ENCODE measurements around the gene PLCH1.

Gene PLCH1

GRCh38 chr3:155516439-155516838 is 228.4 kb downstream of the PLCH1 start:
- Mint-ChIP-seq H3K4me3 (no peak overlapping the region), H3K27me3 (no peaks in the 10 kb centered on the region), H3K4me1 (no peaks in the 10 kb centered on the region), H3K36me3 (ENCODE audit: insufficient read depth) (no peaks in the 10 kb centered on the region), H3K27ac (ENCODE audit: low read depth) (no peak overlapping the region), H3K9me3 (peaks cover 9% of the 10 kb centered on the region)
- no peak for ATAC-seq (replicated peaks; ENCODE audit: extremely low read depth, poor library complexity, severe bottlenecking)
- no peak for DNase-seq (ENCODE audit: low spot score in 2 of 2)

GRCh38 chr3:155512867-155513261 is 232.0 kb downstream of the PLCH1 start:
- Mint-ChIP-seq H3K27me3 (no peaks in the 10 kb centered on the region), H3K4me3 (no peak overlapping the region), H3K27ac (ENCODE audit: low read depth) (no peak overlapping the region), H3K36me3 (ENCODE audit: insufficient read depth) (no peaks in the 10 kb centered on the region), H3K4me1 (no peaks in the 10 kb centered on the region), H3K9me3 (peaks cover 9% of the 10 kb centered on the region)
- no peak for DNase-seq (ENCODE audit: low spot score in 2 of 2)
- no peak for ATAC-seq (replicated peaks; ENCODE audit: extremely low read depth, poor library complexity, severe bottlenecking)

GRCh38 chr3:155512175-155512866 is 232.6 kb downstream of the PLCH1 start:
- Mint-ChIP-seq H3K27me3 (no peaks in the 10 kb centered on the region), H3K36me3 (ENCODE audit: insufficient read depth) (no peaks in the 10 kb centered on the region), H3K27ac (ENCODE audit: low read depth) (no peak overlapping the region), H3K4me3 (no peak overlapping the region), H3K4me1 (no peaks in the 10 kb centered on the region), H3K9me3 (peaks cover 9% of the 10 kb centered on the region)
- ATAC-seq (replicated peaks; ENCODE audit: extremely low read depth, poor library complexity, severe bottlenecking), result no peak
- DNase-seq (ENCODE audit: low spot score in 2 of 2), result no peak

GRCh38 chr3:155504682-155505081 is 240.2 kb downstream of the PLCH1 start:
- Mint-ChIP-seq H3K4me3 (no peak overlapping the region), H3K36me3 (ENCODE audit: insufficient read depth) (no peaks in the 10 kb centered on the region), H3K4me1 (no peaks in the 10 kb centered on the region), H3K27me3 (no peaks in the 10 kb centered on the region), H3K9me3 (no peaks in the 10 kb centered on the region), H3K27ac (ENCODE audit: low read depth) (no peak overlapping the region)
- DNase-seq (ENCODE audit: low spot score in 2 of 2) (no peak), ATAC-seq (replicated peaks; ENCODE audit: extremely low read depth, poor library complexity, severe bottlenecking) (no peak)

GRCh38 chr3:155502630-155503029 is 242.2 kb downstream of the PLCH1 start:
- no peak overlapping the region for H3K4me3 Mint-ChIP-seq
- no peak overlapping the region for H3K27ac Mint-ChIP-seq (ENCODE audit: low read depth)
- H3K36me3 Mint-ChIP-seq (ENCODE audit: insufficient read depth), result no peaks in the 10 kb centered on the region
- ATAC-seq (replicated peaks; ENCODE audit: extremely low read depth, poor library complexity, severe bottlenecking), result no peak
- H3K9me3 Mint-ChIP-seq, result no peaks in the 10 kb centered on the region
- no peak for DNase-seq (ENCODE audit: low spot score in 2 of 2)
- no peaks in the 10 kb centered on the region for H3K27me3 Mint-ChIP-seq
- H3K4me1 Mint-ChIP-seq, result no peaks in the 10 kb centered on the region

- no peak overlapping the region for H3K27ac Mint-ChIP-seq (ENCODE audit: low read depth)
- H3K36me3 Mint-ChIP-seq (ENCODE audit: insufficient read depth), result no peaks in the 10 kb centered on the region
- H3K9me3 Mint-ChIP-seq, result no peaks in the 10 kb centered on the region
- H3K27me3 Mint-ChIP-seq, result no peaks in the 10 kb centered on the region
- H3K4me3 Mint-ChIP-seq, result no peak overlapping the region
- no peaks in the 10 kb centered on the region for H3K4me1 Mint-ChIP-seq
- no peak for ATAC-seq (replicated peaks; ENCODE audit: extremely low read depth, poor library complexity, severe bottlenecking)
- DNase-seq (ENCODE audit: low spot score in 2 of 2), result no peak
Observed at GRCh38 chr3:155500194-155500818, 244.6 kb downstream of the PLCH1 start.

GRCh38 chr3:155497930-155498647 is 246.8 kb downstream of the PLCH1 start:
- ATAC-seq (replicated peaks; ENCODE audit: extremely low read depth, poor library complexity, severe bottlenecking) (no peak), DNase-seq (ENCODE audit: low spot score in 2 of 2) (no peak)
- Mint-ChIP-seq H3K4me1 (no peaks in the 10 kb centered on the region), H3K36me3 (ENCODE audit: insufficient read depth) (no peaks in the 10 kb centered on the region), H3K27ac (ENCODE audit: low read depth) (no peak overlapping the region), H3K9me3 (no peaks in the 10 kb centered on the region), H3K27me3 (no peaks in the 10 kb centered on the region), H3K4me3 (no peak overlapping the region)

GRCh38 chr3:155496206-155496605 is 248.7 kb downstream of the PLCH1 start:
- Mint-ChIP-seq H3K9me3 (no peaks in the 10 kb centered on the region), H3K4me1 (no peaks in the 10 kb centered on the region), H3K27me3 (no peaks in the 10 kb centered on the region), H3K4me3 (no peak overlapping the region), H3K36me3 (ENCODE audit: insufficient read depth) (no peaks in the 10 kb centered on the region), H3K27ac (ENCODE audit: low read depth) (no peak overlapping the region)
- no peak for DNase-seq (ENCODE audit: low spot score in 2 of 2)
- ATAC-seq (replicated peaks; ENCODE audit: extremely low read depth, poor library complexity, severe bottlenecking), result no peak

GRCh38 chr3:155495387-155495786 is 249.5 kb downstream of the PLCH1 start:
- Mint-ChIP-seq H3K4me3 (no peak overlapping the region), H3K9me3 (no peaks in the 10 kb centered on the region), H3K27me3 (no peaks in the 10 kb centered on the region), H3K36me3 (ENCODE audit: insufficient read depth) (no peaks in the 10 kb centered on the region), H3K4me1 (no peaks in the 10 kb centered on the region), H3K27ac (ENCODE audit: low read depth) (no peak overlapping the region)
- DNase-seq (ENCODE audit: low spot score in 2 of 2), result no peak
- no peak for ATAC-seq (replicated peaks; ENCODE audit: extremely low read depth, poor library complexity, severe bottlenecking)

- Mint-ChIP-seq H3K36me3 (ENCODE audit: insufficient read depth) (no peaks in the 10 kb centered on the region), H3K27me3 (no peaks in the 10 kb centered on the region), H3K27ac (ENCODE audit: low read depth) (no peak overlapping the region), H3K4me3 (no peak overlapping the region), H3K4me1 (no peaks in the 10 kb centered on the region), H3K9me3 (no peaks in the 10 kb centered on the region)
- DNase-seq (ENCODE audit: low spot score in 2 of 2) (no peak), ATAC-seq (replicated peaks; ENCODE audit: extremely low read depth, poor library complexity, severe bottlenecking) (no peak)
Observed at GRCh38 chr3:155494332-155494731, 250.5 kb downstream of the PLCH1 start.

- no peaks in the 10 kb centered on the region for H3K4me1 Mint-ChIP-seq
- H3K9me3 Mint-ChIP-seq, result no peaks in the 10 kb centered on the region
- H3K36me3 Mint-ChIP-seq (ENCODE audit: insufficient read depth), result no peaks in the 10 kb centered on the region
- no peak for DNase-seq (ENCODE audit: low spot score in 2 of 2)
- no peak overlapping the region for H3K27ac Mint-ChIP-seq (ENCODE audit: low read depth)
- H3K4me3 Mint-ChIP-seq, result no peak overlapping the region
- ATAC-seq (replicated peaks; ENCODE audit: extremely low read depth, poor library complexity, severe bottlenecking), result no peak
- H3K27me3 Mint-ChIP-seq, result no peaks in the 10 kb centered on the region
Observed at GRCh38 chr3:155492841-155493240, 252.0 kb downstream of the PLCH1 start.

GRCh38 chr3:155491696-155492095 is 253.2 kb downstream of the PLCH1 start:
- no peaks in the 10 kb centered on the region for H3K4me1 Mint-ChIP-seq
- no peaks in the 10 kb centered on the region for H3K36me3 Mint-ChIP-seq (ENCODE audit: insufficient read depth)
- no peaks in the 10 kb centered on the region for H3K27me3 Mint-ChIP-seq
- DNase-seq (ENCODE audit: low spot score in 2 of 2), result no peak
- H3K9me3 Mint-ChIP-seq, result no peaks in the 10 kb centered on the region
- ATAC-seq (replicated peaks; ENCODE audit: extremely low read depth, poor library complexity, severe bottlenecking), result no peak
- no peak overlapping the region for H3K27ac Mint-ChIP-seq (ENCODE audit: low read depth)
- H3K4me3 Mint-ChIP-seq, result no peak overlapping the region

GRCh38 chr3:155488671-155489070 is 256.2 kb downstream of the PLCH1 start:
- Mint-ChIP-seq H3K27ac (ENCODE audit: low read depth) (no peak overlapping the region), H3K36me3 (ENCODE audit: insufficient read depth) (no peaks in the 10 kb centered on the region), H3K27me3 (no peaks in the 10 kb centered on the region), H3K4me1 (no peaks in the 10 kb centered on the region), H3K9me3 (no peaks in the 10 kb centered on the region), H3K4me3 (no peak overlapping the region)
- no peak for DNase-seq (ENCODE audit: low spot score in 2 of 2)
- no peak for ATAC-seq (replicated peaks; ENCODE audit: extremely low read depth, poor library complexity, severe bottlenecking)
